ENCODE results near the gene FCAMR. TPM values are rescaled to one million over a fixed set of nuclear protein-coding genes. Genes with fewer than 3 reads are reported as not detected.

Gene FCAMR
- total RNA-seq, 1 experiment from 2014 or later = not detected

DNA sequence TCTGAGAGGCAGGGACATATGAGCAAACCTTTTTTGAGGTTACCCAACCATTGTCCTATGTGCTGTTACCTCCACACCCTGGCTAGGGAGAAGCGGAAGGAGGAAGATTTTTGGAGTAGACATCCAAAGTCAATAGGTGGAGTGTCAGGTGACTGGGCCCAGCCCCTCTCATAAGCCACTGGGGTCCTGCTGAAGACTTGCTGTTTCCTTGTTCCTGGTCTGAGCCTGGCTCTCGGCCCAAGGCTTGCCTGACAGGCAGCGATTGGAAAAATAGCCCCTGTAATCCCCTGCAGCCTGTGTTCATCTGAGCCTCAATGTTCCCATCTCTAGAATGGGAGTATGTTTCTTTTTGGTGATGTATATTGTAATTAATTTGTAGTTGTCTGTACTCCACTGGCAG is 17.1 kb downstream of the FCAMR start:
- Histone ChIP-seq H3K4me1 (ENCODE audit: insufficient read depth, low read length, poor library complexity, severe bottlenecking) (no peaks in the 10 kb centered on the region), H3K4me3 (ENCODE audit: low read depth, low read length, poor library complexity, severe bottlenecking) (no peak overlapping the region), H3K9me3 (ENCODE audit: low read depth, low read length, poor library complexity, severe bottlenecking) (no peaks in the 10 kb centered on the region), H3K27ac (ENCODE audit: low read depth, low read length, poor library complexity, severe bottlenecking) (no peak overlapping the region), H3K36me3 (ENCODE audit: insufficient read depth, low read length, poor library complexity, severe bottlenecking) (no peaks in the 10 kb centered on the region), H3K27me3 (replicated peaks; ENCODE audit: insufficient read depth, low read depth, low read length, poor library complexity) (peaks cover 4% of the 10 kb centered on the region)
- intact Hi-C loops (cut with micrococcal nuclease; ENCODE audit: unreplicated experiment) = no loop called here
- ChIA-PET POLR2A (ENCODE audit: low non-redundant PET) (no interaction called here), CTCF (no interaction called here)
- no TSS peak for BruUV-seq (replicated peaks)
- TF ChIP-seq, protein P1, sequence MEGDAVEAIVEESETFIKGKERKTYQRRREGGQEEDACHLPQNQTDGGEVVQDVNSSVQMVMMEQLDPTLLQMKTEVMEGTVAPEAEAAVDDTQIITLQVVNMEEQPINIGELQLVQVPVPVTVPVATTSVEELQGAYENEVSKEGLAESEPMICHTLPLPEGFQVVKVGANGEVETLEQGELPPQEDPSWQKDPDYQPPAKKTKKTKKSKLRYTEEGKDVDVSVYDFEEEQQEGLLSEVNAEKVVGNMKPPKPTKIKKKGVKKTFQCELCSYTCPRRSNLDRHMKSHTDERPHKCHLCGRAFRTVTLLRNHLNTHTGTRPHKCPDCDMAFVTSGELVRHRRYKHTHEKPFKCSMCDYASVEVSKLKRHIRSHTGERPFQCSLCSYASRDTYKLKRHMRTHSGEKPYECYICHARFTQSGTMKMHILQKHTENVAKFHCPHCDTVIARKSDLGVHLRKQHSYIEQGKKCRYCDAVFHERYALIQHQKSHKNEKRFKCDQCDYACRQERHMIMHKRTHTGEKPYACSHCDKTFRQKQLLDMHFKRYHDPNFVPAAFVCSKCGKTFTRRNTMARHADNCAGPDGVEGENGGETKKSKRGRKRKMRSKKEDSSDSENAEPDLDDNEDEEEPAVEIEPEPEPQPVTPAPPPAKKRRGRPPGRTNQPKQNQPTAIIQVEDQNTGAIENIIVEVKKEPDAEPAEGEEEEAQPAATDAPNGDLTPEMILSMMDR (conservative IDR thresholded peaks at IDR 0.05; ENCODE audit: low read depth, low read length) = no peak
- no peak for TF ChIP-seq EZH2 (IDR thresholded peaks at IDR 0.05; ENCODE audit: borderline replicate concordance, low read depth, low read length, poor library complexity, severe bottlenecking)
- no peak for DNase-seq (ENCODE audit: low spot score)

DNA sequence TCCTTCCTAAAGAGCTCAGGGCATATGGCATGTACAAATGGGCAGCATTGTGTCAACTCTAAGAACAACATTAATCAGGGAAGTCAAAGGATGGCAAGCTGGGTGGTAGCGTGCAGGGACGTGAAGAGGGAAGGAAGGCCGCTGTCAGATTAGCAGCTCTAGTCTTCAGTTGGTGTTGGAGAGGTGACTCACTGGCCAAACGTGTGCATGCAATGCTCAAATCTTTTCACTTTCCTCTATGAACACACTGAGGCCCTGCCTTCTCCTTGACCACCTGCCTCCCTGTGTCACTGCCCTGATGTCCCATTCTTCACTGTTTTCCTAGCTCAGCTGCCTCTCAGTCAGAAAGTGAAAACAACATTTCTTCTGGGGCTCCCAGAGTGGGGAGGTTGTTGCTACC is 18.1 kb downstream of the FCAMR start:
- CTCF ChIA-PET = no interaction called here
- peaks cover 6% of the 10 kb centered on the region for H3K27me3 ChIP-seq (replicated peaks; ENCODE audit: insufficient read depth, low read depth, low read length, poor library complexity)
- BruUV-seq (replicated peaks) = no TSS peak
- POLR2A ChIA-PET (ENCODE audit: low non-redundant PET) = no interaction called here
- H3K4me1 ChIP-seq (ENCODE audit: insufficient read depth, low read length, poor library complexity, severe bottlenecking) = no peaks in the 10 kb centered on the region
- DNase-seq (ENCODE audit: low spot score) = no peak
- no peaks in the 10 kb centered on the region for H3K36me3 ChIP-seq (ENCODE audit: insufficient read depth, low read length, poor library complexity, severe bottlenecking)
- H3K9me3 ChIP-seq (ENCODE audit: low read depth, low read length, poor library complexity, severe bottlenecking) = no peaks in the 10 kb centered on the region
- H3K27ac ChIP-seq (ENCODE audit: low read depth, low read length, poor library complexity, severe bottlenecking) = no peak overlapping the region
- intact Hi-C loops (cut with micrococcal nuclease; ENCODE audit: unreplicated experiment) = no loop called here
- no peak for TF ChIP-seq EZH2 (IDR thresholded peaks at IDR 0.05; ENCODE audit: borderline replicate concordance, low read depth, low read length, poor library complexity, severe bottlenecking)
- TF ChIP-seq, protein P1 (conservative IDR thresholded peaks at IDR 0.05; ENCODE audit: low read depth, low read length) = no peak
- H3K4me3 ChIP-seq (ENCODE audit: low read depth, low read length, poor library complexity, severe bottlenecking) = no peak overlapping the region

DNA sequence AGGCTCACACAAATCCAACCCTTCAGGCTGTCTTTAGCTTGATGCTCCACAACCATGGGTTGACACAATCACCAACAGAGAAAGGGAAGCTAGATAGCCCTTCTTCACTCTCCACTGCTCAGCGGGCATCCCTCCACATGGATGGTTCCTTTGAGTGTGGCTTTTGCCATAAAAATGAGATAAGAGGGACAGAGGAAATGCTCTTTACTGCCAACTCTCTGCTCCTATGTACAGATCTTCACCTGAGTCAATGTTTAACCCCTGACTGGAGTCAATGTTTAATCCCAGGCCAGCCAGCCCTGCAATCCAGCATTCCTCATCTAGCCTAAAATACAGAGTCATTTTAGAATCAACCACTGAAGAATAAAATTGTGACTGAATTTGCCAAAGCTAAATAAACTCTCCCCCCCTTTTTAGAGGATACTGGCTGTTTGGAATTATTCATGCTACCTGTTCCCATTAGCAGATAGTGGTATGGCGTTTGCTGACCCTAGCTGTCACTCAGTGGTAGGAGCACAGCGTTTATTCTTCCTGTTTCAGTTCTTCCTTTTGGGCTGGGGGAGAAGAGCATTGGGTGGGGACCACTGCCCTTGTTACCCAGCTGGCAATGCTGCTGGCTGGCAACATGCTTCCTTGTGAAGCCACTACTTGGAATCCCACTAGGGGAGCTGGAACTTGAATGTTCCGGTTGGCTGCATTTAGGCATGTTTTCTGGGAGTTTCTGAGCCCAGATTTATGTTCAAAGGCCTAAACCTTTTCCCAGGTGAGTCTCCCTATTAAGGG is 18.8 kb downstream of the FCAMR start:
- no peak for DNase-seq (ENCODE audit: low spot score)
- TF ChIP-seq, protein P1 (conservative IDR thresholded peaks at IDR 0.05; ENCODE audit: low read depth, low read length) = no peak
- no peak for TF ChIP-seq EZH2 (IDR thresholded peaks at IDR 0.05; ENCODE audit: borderline replicate concordance, low read depth, low read length, poor library complexity, severe bottlenecking)
- H3K36me3 ChIP-seq (ENCODE audit: insufficient read depth, low read length, poor library complexity, severe bottlenecking) = no peaks in the 10 kb centered on the region
- ChIA-PET POLR2A (ENCODE audit: low non-redundant PET) (no interaction called here), CTCF (no interaction called here)
- H3K9me3 ChIP-seq (ENCODE audit: low read depth, low read length, poor library complexity, severe bottlenecking) = no peaks in the 10 kb centered on the region
- H3K4me3 ChIP-seq (ENCODE audit: low read depth, low read length, poor library complexity, severe bottlenecking) = no peak overlapping the region
- H3K4me1 ChIP-seq (ENCODE audit: insufficient read depth, low read length, poor library complexity, severe bottlenecking) = no peaks in the 10 kb centered on the region
- no TSS peak for BruUV-seq (replicated peaks)
- H3K27ac ChIP-seq (ENCODE audit: low read depth, low read length, poor library complexity, severe bottlenecking) = no peak overlapping the region
- intact Hi-C loops (cut with micrococcal nuclease; ENCODE audit: unreplicated experiment) = no loop called here
- peaks cover 13% of the 10 kb centered on the region for H3K27me3 ChIP-seq (replicated peaks; ENCODE audit: insufficient read depth, low read depth, low read length, poor library complexity)

All from A673 (cell line).